Colonic mucosa (tissue), 4 donors: ENCODE results near the gene PKP1. TPM values are rescaled to one million over a fixed set of nuclear protein-coding genes. Genes with fewer than 3 reads are reported as not detected.

Experiments
- DNase-seq: peaks from one replicate; pipeline ENCODE4 v3.0.0-alpha.2; 2020
- H3K27ac ChIP-seq: fragments of 200-600 bp; one replicate; pipeline ENCODE4 v1.8.0; 2021
- H3K27me3 ChIP-seq: fragments of 200-600 bp; one replicate; pipeline ENCODE4 v1.8.0; 2021
- H3K36me3 ChIP-seq: fragments of 200-600 bp; one replicate; pipeline ENCODE4 v1.8.0; 2021
- H3K4me1 ChIP-seq: fragments of 200-600 bp; one replicate; pipeline ENCODE4 v1.8.0; 2021; ENCODE audit warnings: mild to moderate bottlenecking
- H3K4me3 ChIP-seq: fragments of 200-600 bp; one replicate; pipeline ENCODE4 v1.8.0; 2021
- H3K9ac ChIP-seq, 2 donors: one replicate each; pipeline ENCODE4 v1.7.0; 2013; ENCODE audit warnings: control low read depth in 2 of 2, low read depth in 2 of 2, low read length in 2 of 2
- H3K9me3 ChIP-seq: fragments of 200-600 bp; one replicate; pipeline ENCODE4 v1.8.0; 2021
- intact Hi-C: fragments of 100-400 bp; cut with DNase I; formaldehyde crosslinking; loops from one replicate; pipeline ENCODE4 v1.14.1; 2022
- total RNA-seq, 2 donors: library from RNA; stranded (reverse); fragmentation: NEBNext Ultra II Directional in 1 of 2; extraction: Animal tissue kit (Norgen Biotek cat#: 25700) in 1 of 2; gene quantifications; one replicate each; pipeline ENCODE4 v1.2.1, GENCODE V29; 2021
- TF ChIP-seq, protein P1 (sequence below): fragments of 200-600 bp; IDR thresholded peaks from one replicate; pipeline ENCODE4 v1.8.0; 2022; ENCODE audit warnings: antibody characterized with exemption, mild to moderate bottlenecking
- donor health status: healthy.
- donor health status: DM: no; HTN: no; CAD: no.
- donor health status: DM: no; HTN: no; CAD: no.

The PKP1 gene
- total RNA-seq, 2 donors from 2014 or later, result 0.54 to 0.74 TPM

DNA sequence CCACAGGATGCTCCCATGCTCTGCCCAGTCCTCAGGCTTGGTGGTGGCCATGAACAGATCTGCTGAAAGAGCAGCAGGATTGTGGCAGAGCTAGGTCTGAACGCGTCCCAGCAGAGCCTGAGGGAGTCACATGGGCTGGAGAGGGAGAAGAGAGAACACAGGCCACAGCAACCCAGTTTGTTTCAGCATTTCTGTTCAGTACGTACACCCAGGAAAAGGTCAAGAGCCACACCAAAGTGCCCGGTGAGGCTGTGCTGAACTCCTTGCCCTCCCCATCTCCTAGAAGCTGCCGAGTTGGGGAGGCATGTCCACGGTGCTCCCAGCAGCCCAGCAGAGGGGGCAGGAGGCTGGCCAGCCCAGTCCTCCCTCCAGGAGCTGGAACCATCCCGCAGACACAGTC is 5.5 kb downstream of the PKP1 start:
- Histone ChIP-seq H3K4me1 (peaks cover under 1% of the 10 kb centered on the region), H3K4me3 (no peak overlapping the region), H3K9ac (no peak overlapping the region), H3K27me3 (peaks cover 8% of the 10 kb centered on the region), H3K27ac (no peak overlapping the region), H3K36me3 (no peaks in the 10 kb centered on the region), H3K9me3 (no peaks in the 10 kb centered on the region)
- TF ChIP-seq, protein P1, sequence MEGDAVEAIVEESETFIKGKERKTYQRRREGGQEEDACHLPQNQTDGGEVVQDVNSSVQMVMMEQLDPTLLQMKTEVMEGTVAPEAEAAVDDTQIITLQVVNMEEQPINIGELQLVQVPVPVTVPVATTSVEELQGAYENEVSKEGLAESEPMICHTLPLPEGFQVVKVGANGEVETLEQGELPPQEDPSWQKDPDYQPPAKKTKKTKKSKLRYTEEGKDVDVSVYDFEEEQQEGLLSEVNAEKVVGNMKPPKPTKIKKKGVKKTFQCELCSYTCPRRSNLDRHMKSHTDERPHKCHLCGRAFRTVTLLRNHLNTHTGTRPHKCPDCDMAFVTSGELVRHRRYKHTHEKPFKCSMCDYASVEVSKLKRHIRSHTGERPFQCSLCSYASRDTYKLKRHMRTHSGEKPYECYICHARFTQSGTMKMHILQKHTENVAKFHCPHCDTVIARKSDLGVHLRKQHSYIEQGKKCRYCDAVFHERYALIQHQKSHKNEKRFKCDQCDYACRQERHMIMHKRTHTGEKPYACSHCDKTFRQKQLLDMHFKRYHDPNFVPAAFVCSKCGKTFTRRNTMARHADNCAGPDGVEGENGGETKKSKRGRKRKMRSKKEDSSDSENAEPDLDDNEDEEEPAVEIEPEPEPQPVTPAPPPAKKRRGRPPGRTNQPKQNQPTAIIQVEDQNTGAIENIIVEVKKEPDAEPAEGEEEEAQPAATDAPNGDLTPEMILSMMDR, result no peak
- no peak for DNase-seq
- intact Hi-C loops, result no loop called here

GRCh38 chr1:201290551-201290950 is 7.2 kb downstream of the PKP1 start:
- Histone ChIP-seq H3K9ac (no peak overlapping the region), H3K27ac (no peak overlapping the region), H3K36me3 (no peaks in the 10 kb centered on the region), H3K27me3 (no peaks in the 10 kb centered on the region), H3K4me3 (no peak overlapping the region), H3K9me3 (no peaks in the 10 kb centered on the region), H3K4me1 (no peaks in the 10 kb centered on the region)
- TF ChIP-seq, protein P1, result no peak
- intact Hi-C loops, result no loop called here
- DNase-seq, result no peak

DNA sequence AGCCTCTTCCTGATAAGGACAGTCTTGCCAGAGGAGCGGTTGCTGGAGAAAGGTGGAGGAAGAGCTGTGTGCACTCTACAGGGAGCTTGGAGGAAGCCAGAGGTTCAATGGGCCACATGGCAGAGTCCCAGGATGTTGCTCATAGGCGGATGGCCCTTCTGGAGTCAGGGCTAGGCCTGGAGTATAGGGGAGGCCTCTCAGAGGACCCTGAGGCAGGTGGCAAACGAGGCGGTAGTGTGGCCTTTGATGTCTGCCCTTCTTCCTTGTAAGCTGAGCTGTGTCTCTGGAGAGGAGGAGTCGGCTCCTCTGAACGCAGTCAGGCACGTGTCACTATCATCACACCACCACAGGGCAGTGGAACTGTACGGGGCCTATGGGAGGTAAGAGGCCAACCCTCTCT is 8.6 kb downstream of the PKP1 start:
- H3K4me1 ChIP-seq, result no peaks in the 10 kb centered on the region
- no peak overlapping the region for H3K27ac ChIP-seq
- H3K9me3 ChIP-seq, result no peaks in the 10 kb centered on the region
- intact Hi-C loops, result no loop called here
- TF ChIP-seq, protein P1, result no peak
- no peaks in the 10 kb centered on the region for H3K27me3 ChIP-seq
- DNase-seq, result no peak
- H3K9ac ChIP-seq, result no peak overlapping the region
- H3K4me3 ChIP-seq, result no peak overlapping the region
- no peaks in the 10 kb centered on the region for H3K36me3 ChIP-seq

DNA sequence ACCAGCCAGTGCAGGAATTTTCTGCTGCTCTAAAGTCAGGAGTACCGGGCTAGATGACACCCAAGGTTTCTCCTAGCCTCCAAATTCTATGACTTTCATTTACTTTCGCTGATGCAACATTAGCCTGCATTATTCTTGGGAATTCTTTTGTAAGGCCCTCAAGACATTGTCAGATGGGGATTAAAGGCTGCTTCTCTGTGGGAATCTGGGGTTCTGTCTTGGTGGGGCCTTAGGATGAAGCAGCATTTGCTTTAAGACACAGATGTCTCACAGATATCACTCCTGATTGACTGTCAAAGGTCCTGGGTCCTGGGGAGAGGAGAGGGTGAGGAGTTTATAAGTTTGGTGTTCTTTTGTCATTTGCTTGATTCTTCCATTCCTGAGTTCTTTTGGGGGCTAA is 11.6 kb downstream of the PKP1 start:
- Histone ChIP-seq H3K4me3 (no peak overlapping the region), H3K4me1 (peaks cover 8% of the 10 kb centered on the region), H3K36me3 (no peaks in the 10 kb centered on the region), H3K9ac (no peak overlapping the region), H3K27me3 (no peaks in the 10 kb centered on the region), H3K27ac (no peak overlapping the region), H3K9me3 (no peaks in the 10 kb centered on the region)
- TF ChIP-seq, protein P1, result no peak
- no peak for DNase-seq
- intact Hi-C loops, result no loop called here

DNA sequence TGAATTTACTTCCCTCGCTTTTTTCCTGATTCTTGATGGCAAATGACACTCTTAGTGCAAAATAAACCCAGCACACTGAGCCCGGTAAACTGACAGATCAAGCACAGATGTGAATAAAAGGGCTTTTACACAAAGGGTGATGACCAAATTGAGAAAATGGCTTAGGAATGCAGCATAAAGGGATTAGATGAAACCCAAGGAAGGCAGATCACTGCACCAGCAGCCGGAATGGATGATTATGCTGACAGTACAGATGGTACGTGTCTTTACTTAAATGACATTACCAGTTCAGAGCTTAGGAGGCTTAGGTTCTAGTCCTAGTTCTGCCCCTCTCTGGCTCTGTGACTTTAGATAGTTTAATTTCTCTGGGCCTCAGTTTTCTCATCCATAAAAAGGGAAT is 12.0 kb downstream of the PKP1 start:
- Histone ChIP-seq H3K36me3 (no peaks in the 10 kb centered on the region), H3K27me3 (no peaks in the 10 kb centered on the region), H3K9ac (no peak overlapping the region), H3K4me3 (no peak overlapping the region), H3K4me1 (peaks cover 8% of the 10 kb centered on the region), H3K9me3 (no peaks in the 10 kb centered on the region), H3K27ac (no peak overlapping the region)
- DNase-seq, result no peak
- intact Hi-C loops, result no loop called here
- TF ChIP-seq, protein P1, result no peak

- Histone ChIP-seq H3K9me3 (no peaks in the 10 kb centered on the region), H3K27ac (no peak overlapping the region), H3K9ac (no peak overlapping the region), H3K4me3 (no peak overlapping the region), H3K36me3 (no peaks in the 10 kb centered on the region), H3K4me1 (peaks cover 8% of the 10 kb centered on the region), H3K27me3 (no peaks in the 10 kb centered on the region)
- no peak for DNase-seq
- intact Hi-C loops, result no loop called here
- TF ChIP-seq, protein P1, result no peak
Observed at GRCh38 chr1:201295861-201296260, 12.6 kb downstream of the PKP1 start.
